T-helper 1 cell treated with Interleukin-12 subunit alpha and Interleukin-12 subunit beta and Interleukin-4 antibody, amounts not matched to agents 30 μg/mL and 1 μg/mL, for 36 hours (primary cell): ENCODE data around the gene GZMM.
"Not testable (repeated sequence)": the region's sequence is repeated elsewhere in the genome, so short reads cannot be mapped to it uniquely, and the experiment has no call there.

Source experiments
- H3K27ac Mint-ChIP-seq: one replicate; pipeline ENCODE4 v1.8.0; 2021; ENCODE audit warnings: mild to moderate bottlenecking, mixed read lengths
- H3K27me3 Mint-ChIP-seq: one replicate; pipeline ENCODE4 v1.8.0; 2021; ENCODE audit warnings: low read depth, mixed read lengths
- H3K36me3 Mint-ChIP-seq: one replicate; pipeline ENCODE4 v1.8.0; 2021; ENCODE audit warnings: low read depth, mixed read lengths
- H3K4me1 Mint-ChIP-seq: one replicate; pipeline ENCODE4 v1.8.0; 2021; ENCODE audit warnings: low read depth, mixed read lengths
- H3K4me3 Mint-ChIP-seq: one replicate; pipeline ENCODE4 v1.8.0; 2021; ENCODE audit warnings: mild to moderate bottlenecking, moderate library complexity, mixed read lengths
- H3K9me3 Mint-ChIP-seq: one replicate; pipeline ENCODE4 v1.8.0; 2021; ENCODE audit warnings: mixed read lengths

GZMM gene

DNA sequence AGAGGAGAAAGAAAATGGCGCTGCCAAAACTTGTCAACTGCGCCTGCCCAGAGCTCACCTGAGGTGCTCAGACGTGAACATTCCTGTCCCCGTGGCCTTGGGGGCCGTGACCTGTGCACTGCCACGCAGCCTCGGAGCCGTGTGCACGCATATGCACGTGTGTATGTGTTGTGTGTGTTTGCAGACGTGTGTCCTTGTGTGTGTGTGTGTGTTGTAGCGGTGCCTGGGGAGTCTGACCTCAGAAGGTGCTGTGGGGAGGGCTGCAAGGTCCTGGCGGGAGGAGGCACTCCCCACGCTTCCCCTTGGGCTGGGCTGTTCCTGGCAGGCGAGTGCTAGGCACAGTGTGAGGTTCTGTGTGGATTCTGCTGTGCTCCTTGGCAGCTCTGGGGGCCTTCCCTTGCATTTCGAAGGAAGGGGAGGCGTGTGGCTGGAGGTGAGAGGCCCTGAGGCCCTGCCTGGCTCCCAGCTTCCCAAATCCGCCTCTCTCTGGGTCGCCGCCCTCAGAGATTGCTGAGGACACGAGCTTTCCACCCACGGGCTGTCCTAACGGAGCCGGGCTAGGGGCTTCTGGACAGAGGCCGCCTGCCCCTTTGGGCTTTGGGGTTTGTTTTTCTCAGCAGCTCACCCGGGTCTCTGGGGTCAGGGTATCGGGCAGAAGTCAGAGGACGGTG is 33.0 kb downstream of the GZMM start:
- peaks cover 1% of the 10 kb centered on the region for H3K36me3 Mint-ChIP-seq
- no peaks in the 10 kb centered on the region for H3K9me3 Mint-ChIP-seq
- no peak overlapping the region for H3K4me3 Mint-ChIP-seq
- H3K27me3 Mint-ChIP-seq = no peaks in the 10 kb centered on the region
- H3K4me1 Mint-ChIP-seq = peaks cover 14% of the 10 kb centered on the region
- H3K27ac Mint-ChIP-seq = no peak overlapping the region

DNA sequence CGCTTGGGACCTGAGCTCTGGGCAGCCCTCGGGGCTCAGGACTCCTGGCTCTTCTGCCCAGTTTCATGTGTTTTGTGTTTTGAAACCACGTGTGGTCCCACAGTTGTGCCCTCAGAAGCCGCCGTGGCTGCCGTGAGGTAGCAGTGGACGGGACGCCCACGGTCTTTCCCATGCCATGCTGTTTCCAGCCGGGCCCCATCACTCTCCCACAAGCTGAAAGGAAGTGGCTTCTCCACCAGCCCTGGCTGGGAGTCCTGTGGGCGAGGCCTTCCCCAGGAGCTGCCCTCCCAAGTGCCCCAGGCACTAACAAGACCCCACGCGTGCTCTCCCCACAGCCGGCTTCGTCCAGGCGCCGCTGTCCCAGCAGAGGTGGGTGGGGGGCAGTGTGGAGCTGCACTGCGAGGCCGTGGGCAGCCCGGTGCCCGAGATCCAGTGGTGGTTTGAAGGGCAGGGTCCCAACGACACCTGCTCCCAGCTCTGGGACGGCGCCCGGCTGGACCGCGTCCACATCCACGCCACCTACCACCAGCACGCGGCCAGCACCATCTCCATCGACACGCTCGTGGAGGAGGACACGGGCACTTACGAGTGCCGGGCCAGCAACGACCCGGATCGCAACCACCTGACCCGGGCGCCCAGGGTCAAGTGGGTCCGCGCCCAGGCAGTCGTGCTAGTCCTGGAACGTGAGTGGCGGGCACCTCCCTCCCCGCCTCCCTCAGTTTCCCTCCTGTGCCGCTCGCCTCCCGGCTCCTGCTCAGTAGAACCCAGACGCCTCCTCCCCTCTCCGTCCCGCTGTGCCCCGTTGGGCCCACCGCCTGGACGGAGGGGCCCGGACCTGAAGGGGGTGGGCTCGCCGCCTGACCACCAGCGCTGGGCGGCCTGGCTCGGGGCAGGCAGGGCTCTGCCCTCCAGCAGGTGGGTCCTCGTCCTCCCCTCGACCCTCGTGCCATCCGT is 33.9 kb downstream of the GZMM start:
- no peaks in the 10 kb centered on the region for H3K9me3 Mint-ChIP-seq
- peaks cover 1% of the 10 kb centered on the region for H3K36me3 Mint-ChIP-seq
- peaks cover 12% of the 10 kb centered on the region for H3K4me1 Mint-ChIP-seq
- H3K27me3 Mint-ChIP-seq = no peaks in the 10 kb centered on the region
- H3K4me3 Mint-ChIP-seq = no peak overlapping the region
- H3K27ac Mint-ChIP-seq = no peak overlapping the region

DNA sequence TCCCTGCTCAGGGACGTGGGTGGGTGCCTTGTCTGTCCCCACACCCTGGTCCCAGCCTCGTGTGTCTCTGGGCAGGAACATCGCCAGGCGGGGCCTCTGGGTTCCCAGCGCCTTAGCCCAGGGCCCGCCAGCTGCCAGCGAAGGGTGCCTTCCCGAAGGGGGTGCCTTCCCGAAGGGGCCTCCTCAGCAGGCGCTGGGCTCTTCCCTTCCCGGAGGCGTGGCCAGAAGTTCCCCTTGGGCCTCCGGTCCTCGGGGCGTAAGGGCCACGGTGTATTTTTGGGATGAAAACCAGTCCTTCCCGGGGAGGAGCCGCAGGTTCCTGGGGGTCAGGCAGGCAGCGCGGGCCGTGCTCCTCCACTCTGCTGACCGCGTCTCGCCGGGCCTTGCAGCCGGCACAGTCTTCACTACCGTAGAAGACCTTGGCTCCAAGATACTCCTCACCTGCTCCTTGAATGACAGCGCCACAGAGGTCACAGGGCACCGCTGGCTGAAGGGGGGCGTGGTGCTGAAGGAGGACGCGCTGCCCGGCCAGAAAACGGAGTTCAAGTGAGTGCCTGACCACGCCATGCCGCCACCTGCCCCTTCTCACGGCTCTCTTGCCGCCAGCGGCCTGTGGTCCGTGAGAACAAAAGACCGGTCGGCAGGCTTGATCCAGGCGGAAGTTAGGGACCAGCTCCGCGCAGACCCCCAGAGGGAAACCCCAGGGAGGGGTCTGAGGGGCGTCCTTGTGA is 35.4 kb downstream of the GZMM start:
- Mint-ChIP-seq H3K27ac (no peak overlapping the region), H3K4me3 (no peak overlapping the region), H3K9me3 (no peaks in the 10 kb centered on the region), H3K36me3 (peaks cover 1% of the 10 kb centered on the region), H3K27me3 (no peaks in the 10 kb centered on the region), H3K4me1 (peaks cover 9% of the 10 kb centered on the region)

DNA sequence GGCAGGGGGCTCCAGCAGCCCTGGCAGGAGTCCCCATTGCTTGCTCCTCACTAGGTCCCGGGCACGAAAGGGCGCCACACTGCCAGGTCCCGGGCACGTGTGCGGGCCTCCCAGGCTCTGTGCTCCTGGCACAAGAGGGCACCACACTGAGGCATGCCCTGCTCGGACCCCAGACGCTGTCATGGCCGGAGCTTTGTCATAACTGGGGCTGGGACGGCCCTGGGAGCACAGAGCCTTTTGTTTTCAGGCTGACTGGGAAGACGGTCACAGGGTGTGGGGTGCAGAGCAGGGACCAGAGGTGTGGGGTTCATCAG is 35.9 kb downstream of the GZMM start:
- peaks cover 1% of the 10 kb centered on the region for H3K36me3 Mint-ChIP-seq

DNA sequence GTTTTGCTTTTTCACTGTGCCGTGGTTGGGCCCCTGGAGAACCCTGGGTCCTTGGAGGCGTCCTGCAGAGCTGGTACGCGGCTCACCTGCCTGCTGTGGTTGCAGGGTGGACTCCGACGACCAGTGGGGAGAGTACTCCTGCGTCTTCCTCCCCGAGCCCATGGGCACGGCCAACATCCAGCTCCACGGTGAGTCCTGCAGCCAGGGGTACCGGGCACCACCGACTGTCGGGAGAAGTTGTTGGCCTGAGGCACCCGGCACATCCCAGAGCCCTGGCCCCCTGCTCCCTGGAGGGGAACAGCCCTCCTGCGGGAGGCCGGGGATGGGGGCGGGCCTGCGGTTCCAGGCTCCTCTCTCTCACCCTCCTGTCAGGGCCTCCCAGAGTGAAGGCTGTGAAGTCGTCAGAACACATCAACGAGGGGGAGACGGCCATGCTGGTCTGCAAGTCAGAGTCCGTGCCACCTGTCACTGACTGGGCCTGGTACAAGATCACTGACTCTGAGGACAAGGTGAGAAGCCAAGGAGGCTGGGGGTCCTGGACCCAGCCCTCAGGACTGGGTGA is 36.5 kb downstream of the GZMM start:
- no peak overlapping the region for H3K4me3 Mint-ChIP-seq
- H3K9me3 Mint-ChIP-seq = no peaks in the 10 kb centered on the region
- H3K4me1 Mint-ChIP-seq = peaks cover 1% of the 10 kb centered on the region
- peaks cover 1% of the 10 kb centered on the region for H3K36me3 Mint-ChIP-seq
- no peaks in the 10 kb centered on the region for H3K27me3 Mint-ChIP-seq
- H3K27ac Mint-ChIP-seq = no peak overlapping the region

More for the DNA sequence above, 35.9 kb downstream of the GZMM start:
- Mint-ChIP-seq H3K27me3 (no peaks in the 10 kb centered on the region), H3K4me3 (no peak overlapping the region), H3K4me1 (peaks cover 5% of the 10 kb centered on the region), H3K9me3 (no peaks in the 10 kb centered on the region), H3K27ac (no peak overlapping the region)

DNA sequence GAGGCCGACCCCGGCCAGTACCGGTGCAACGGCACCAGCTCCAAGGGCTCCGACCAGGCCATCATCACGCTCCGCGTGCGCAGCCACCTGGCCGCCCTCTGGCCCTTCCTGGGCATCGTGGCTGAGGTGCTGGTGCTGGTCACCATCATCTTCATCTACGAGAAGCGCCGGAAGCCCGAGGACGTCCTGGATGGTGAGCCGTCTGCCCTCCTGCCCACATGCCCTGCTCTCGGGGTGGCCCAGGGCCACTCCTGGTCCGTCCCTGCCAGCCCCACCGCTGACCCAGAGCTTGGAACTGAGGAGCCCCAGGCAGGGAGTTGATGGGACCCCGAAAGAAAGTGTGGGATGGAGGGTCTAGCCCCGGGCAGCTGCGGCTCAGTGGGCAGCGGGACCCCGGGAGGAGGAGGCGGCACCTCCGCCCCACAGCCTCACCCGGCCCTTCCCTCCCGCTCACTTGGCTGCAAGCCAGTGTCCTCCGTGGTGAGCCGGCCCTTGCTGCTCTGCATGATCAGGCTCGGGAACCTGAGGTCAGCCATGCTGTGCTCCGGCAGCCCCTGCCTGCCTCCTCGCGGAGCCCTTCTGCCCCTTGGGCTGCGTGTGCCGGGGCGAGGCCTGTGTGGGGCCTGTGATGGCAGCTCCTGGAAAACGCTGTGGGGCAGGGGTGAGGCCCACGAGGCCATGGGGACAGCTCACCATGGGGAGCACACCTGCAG is 37.7 kb downstream of the GZMM start:
- Mint-ChIP-seq H3K27me3 (no peaks in the 10 kb centered on the region), H3K27ac (no peak overlapping the region), H3K9me3 (no peaks in the 10 kb centered on the region), H3K4me3 (no peak overlapping the region), H3K4me1 (peaks cover 1% of the 10 kb centered on the region), H3K36me3 (no peaks in the 10 kb centered on the region)

DNA sequence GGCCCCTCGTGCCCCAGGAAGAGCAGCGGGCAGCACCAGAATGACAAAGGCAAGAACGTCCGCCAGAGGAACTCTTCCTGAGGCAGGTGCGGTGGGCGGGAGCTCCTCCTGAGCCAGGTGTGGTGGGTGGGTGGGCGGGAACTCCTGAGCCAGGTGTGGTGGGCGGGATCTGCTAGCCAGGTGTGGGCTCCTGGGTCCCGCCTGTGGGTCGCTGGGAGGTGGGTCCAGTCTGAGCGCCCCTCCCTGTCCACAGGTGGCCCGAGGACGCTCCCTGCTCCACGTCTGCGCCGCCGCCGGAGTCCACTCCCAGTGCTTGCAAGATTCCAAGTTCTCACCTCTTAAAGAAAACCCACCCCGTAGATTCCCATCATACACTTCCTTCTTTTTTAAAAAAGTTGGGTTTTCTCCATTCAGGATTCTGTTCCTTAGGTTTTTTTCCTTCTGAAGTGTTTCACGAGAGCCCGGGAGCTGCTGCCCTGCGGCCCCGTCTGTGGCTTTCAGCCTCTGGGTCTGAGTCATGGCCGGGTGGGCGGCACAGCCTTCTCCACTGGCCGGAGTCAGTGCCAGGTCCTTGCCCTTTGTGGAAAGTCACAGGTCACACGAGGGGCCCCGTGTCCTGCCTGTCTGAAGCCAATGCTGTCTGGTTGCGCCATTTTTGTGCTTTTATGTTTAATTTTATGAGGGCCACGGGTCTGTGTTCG is 38.8 kb downstream of the GZMM start:
- Mint-ChIP-seq H3K9me3 (no peaks in the 10 kb centered on the region), H3K27me3 (no peaks in the 10 kb centered on the region), H3K36me3 (no peaks in the 10 kb centered on the region), H3K4me1 (no peaks in the 10 kb centered on the region), H3K27ac (no peak overlapping the region), H3K4me3 (no peak overlapping the region)

DNA sequence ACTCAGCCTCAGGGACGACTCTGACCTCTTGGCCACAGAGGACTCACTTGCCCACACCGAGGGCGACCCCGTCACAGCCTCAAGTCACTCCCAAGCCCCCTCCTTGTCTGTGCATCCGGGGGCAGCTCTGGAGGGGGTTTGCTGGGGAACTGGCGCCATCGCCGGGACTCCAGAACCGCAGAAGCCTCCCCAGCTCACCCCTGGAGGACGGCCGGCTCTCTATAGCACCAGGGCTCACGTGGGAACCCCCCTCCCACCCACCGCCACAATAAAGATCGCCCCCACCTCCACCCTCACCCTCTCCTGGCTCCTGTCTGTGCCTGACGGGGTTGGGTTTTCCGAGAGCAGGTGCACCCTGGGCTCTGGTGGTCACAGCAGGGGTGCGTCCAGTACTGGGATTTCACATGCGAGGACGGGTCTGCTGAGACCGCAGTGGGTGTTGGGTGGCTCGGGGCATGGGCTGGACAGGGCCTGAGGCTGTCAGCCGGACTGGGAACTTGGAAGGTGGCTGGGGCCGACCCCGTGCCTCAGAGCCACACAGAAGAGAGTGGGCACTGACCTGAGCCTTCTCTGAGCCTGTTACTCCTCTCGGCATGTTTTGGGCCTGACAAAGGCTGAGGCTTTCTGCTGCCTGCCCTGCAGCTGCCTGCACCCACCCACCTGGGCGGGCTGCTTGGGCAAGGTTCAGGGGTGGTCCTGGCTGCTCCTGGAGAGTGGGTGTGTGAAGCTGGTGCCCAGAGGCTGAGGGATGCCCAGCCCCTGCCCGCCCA is 39.5 kb downstream of the GZMM start:
- Mint-ChIP-seq H3K9me3 (no peaks in the 10 kb centered on the region), H3K4me3 (no peak overlapping the region), H3K36me3 (no peaks in the 10 kb centered on the region), H3K4me1 (peaks cover 2% of the 10 kb centered on the region), H3K27me3 (peaks cover 5% of the 10 kb centered on the region), H3K27ac (no peak overlapping the region)

DNA sequence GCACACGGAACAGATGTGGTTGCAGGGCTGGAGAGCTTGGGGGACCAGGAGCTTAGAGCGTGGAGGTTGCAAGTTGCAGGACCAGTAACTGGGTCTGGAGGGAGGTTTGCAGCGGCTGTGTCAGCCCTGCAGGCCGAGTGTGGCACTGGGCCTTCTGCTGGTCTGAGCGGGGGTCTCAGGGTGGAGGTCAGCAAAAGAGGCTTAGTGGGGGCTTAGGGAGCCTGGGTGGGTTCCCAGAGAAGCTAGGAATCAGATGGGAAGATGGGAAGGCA is 40.1 kb downstream of the GZMM start:
- no peak overlapping the region for H3K4me3 Mint-ChIP-seq

DNA sequence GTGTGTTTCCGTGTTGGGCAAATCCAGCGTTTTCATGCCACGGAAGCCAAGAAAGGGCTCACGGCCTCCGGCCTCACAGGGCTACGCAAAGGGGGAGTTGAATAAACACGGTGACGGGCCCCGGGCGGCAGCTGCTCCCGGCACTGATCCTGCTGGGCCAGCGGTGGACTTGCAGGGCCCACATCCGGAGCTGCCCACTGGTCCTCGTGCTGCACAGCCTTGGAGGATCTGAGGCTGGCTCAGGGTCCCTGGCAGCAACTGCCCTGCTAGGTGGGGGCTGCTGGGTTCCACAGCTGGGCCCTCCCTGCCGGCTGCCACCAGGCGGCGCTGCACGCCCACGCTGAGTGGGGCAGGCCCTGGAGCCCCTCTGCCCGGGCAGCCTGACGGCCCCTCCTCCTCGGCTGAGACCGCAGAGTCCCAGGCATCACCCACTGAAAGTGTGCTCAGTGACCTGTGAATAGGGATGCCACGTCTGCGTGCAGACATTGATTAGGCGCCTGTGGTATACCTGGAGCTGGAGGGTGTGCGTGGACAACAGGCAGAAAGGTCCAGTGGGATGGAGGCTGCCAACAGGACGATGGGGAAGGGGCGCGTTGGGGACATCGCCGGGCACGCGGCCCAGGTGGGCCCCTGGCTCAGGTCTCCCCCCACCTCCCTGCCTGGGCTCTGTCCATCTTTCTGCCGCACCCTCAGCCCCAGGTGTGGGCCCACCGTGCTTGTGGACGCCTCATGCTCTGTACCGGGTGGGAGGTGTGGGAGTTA is 40.6 kb downstream of the GZMM start:
- no peaks in the 10 kb centered on the region for H3K9me3 Mint-ChIP-seq
- no peak overlapping the region for H3K4me3 Mint-ChIP-seq
- H3K27ac Mint-ChIP-seq = no peak overlapping the region
- no peaks in the 10 kb centered on the region for H3K36me3 Mint-ChIP-seq
- H3K27me3 Mint-ChIP-seq = peaks cover 14% of the 10 kb centered on the region
- H3K4me1 Mint-ChIP-seq = peaks cover 2% of the 10 kb centered on the region

More for the DNA sequence above, 40.1 kb downstream of the GZMM start:
- Mint-ChIP-seq H3K9me3 (no peaks in the 10 kb centered on the region), H3K36me3 (no peaks in the 10 kb centered on the region), H3K4me1 (peaks cover 2% of the 10 kb centered on the region), H3K27ac (no peak overlapping the region), H3K27me3 (peaks cover 10% of the 10 kb centered on the region)

DNA sequence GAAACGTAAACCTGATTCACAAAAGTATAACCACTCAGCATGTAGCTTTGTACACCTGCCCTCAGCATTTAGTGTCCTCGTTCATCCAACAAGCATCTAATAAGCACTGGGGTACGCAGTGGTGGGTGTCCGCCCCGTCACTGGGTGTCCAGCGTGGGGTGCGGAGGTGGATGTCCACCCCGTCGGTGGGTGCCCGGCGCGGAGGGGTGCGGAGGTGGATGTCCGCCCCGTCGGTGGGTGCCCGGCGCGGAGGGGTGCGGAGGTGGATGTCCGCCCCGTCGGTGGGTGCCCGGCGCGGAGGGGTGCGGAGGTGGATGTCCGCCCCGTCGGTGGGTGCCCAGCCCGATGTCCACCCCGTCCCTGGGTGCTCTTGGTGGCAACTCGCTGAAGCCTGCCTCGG is 41.3 kb downstream of the GZMM start:
- H3K4me1 Mint-ChIP-seq, H3K9me3 Mint-ChIP-seq, H3K27ac Mint-ChIP-seq, H3K4me3 Mint-ChIP-seq, H3K36me3 Mint-ChIP-seq: not testable (repeated sequence)
- peaks cover 14% of the 10 kb centered on the region for H3K27me3 Mint-ChIP-seq

DNA sequence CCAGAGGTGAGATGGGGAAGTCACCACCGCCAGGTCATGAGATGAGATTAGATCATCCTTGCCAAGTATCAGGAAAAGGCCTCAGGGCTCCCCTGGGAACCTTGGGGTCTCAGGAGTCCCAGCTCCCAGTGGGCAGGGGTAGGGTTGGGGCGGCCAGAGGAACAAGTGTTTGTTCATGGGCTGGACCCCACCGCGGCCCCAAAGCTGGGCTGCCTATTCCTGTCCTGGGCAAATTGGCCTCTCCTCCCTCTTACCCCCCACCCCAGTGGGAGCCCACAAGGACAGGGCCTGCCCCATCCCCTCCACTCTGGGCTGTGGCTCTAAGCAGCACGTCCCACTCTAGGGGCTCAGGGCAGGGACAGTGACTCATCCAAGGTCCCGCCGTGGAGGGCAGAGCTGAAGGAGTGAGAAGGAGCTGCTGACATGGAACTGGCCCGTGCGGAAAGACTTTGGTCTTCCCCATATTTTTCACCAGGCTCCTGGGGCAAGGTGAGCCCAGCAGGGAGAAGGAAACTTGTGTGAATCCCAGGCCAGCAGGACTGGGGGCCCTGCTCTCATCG is 41.8 kb downstream of the GZMM start:
- H3K4me1 Mint-ChIP-seq = peaks cover 2% of the 10 kb centered on the region
- no peak overlapping the region for H3K27ac Mint-ChIP-seq
- peaks cover 14% of the 10 kb centered on the region for H3K27me3 Mint-ChIP-seq
- no peaks in the 10 kb centered on the region for H3K9me3 Mint-ChIP-seq
- no peaks in the 10 kb centered on the region for H3K36me3 Mint-ChIP-seq
- H3K4me3 Mint-ChIP-seq = no peak overlapping the region
